ENCODE data around the gene MARK4.
"Not testable (repeated sequence)": the region's sequence is repeated elsewhere in the genome, so short reads cannot be mapped to it uniquely, and the experiment has no call there.

The MARK4 gene

GRCh38 chr19:45322744-45323281, 71.7 kb downstream of the MARK4 start, which contains the start of gene CKM:
Gene CKM (minus strand): TSS chr19:45322875. CDS start chr19:45319713, 3,162 bp downstream.
- Histone ChIP-seq H3K27ac (no peak within 1 kb of the TSS), H3K4me3 (no peak within 1 kb of the TSS), H3K9ac (ENCODE audit: insufficient read length) (no peak within 1 kb of the TSS)

DNA sequence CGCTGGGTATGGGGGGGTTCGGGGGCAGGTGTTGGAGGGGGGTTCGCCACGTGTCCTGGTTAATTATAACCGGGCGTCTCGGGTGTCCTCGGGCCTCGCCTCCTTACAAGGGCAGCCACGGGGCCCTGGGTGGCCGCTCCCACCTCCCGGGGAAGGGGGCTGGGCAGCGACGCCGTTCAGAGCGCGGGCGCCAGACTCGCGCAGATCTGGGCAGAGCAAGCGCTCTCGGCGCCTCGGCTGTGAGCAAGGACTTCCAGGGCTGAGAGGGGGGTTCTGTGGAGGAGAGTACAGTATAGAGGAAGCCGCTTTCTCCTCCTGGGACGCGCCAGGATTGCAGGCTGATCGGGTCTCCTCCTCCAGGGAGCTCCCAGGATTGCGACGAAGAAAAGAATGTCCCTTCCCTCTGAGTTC, 72.6 kb downstream of the MARK4 start:
- no peak overlapping the region for H3K27ac ChIP-seq
- no peak overlapping the region for H3K9ac ChIP-seq (ENCODE audit: insufficient read length)
- DNase-seq (ENCODE audit: low read depth, low spot score): no peak
- no peak overlapping the region for H3K4me3 ChIP-seq
- H3K9me3 ChIP-seq (ENCODE audit: low read depth, low read length): no peaks in the 10 kb centered on the region
- H3K36me3 ChIP-seq (ENCODE audit: insufficient read depth, low read length): no peaks in the 10 kb centered on the region
- no peak for TF ChIP-seq FOXP2 (optimal IDR thresholded peaks at IDR 0.05; ENCODE audit: control extremely low read depth, extremely low read length, insufficient read depth)
- TF ChIP-seq EZH2 (IDR thresholded peaks at IDR 0.05): no peak
- TF ChIP-seq POLR2AphosphoS5 (IDR thresholded peaks at IDR 0.05; ENCODE audit: borderline replicate concordance, low read depth, low read length): no peak

More at GRCh38 chr19:45322744-45323281, 71.7 kb downstream of the MARK4 start, which contains the start of gene CKM:
- no peaks in the 10 kb centered on the region for H3K36me3 ChIP-seq (ENCODE audit: insufficient read depth, low read length)
- H3K9me3 ChIP-seq (ENCODE audit: low read depth, low read length): no peaks in the 10 kb centered on the region
- no peak for DNase-seq (ENCODE audit: low read depth, low spot score)
- TF ChIP-seq FOXP2 (optimal IDR thresholded peaks at IDR 0.05; ENCODE audit: control extremely low read depth, extremely low read length, insufficient read depth): no peak
- no peak for TF ChIP-seq POLR2AphosphoS5 (IDR thresholded peaks at IDR 0.05; ENCODE audit: borderline replicate concordance, low read depth, low read length)
- no peak for TF ChIP-seq EZH2 (IDR thresholded peaks at IDR 0.05)

- no peaks in the 10 kb centered on the region for H3K36me3 ChIP-seq (ENCODE audit: insufficient read depth, low read length)
- no peak overlapping the region for H3K27ac ChIP-seq
- no peak overlapping the region for H3K9ac ChIP-seq (ENCODE audit: insufficient read length)
- no peak for TF ChIP-seq FOXP2 (optimal IDR thresholded peaks at IDR 0.05; ENCODE audit: control extremely low read depth, extremely low read length, insufficient read depth)
- H3K9me3 ChIP-seq (ENCODE audit: low read depth, low read length): no peaks in the 10 kb centered on the region
- no peak for DNase-seq (ENCODE audit: low read depth, low spot score)
- H3K4me3 ChIP-seq: no peak overlapping the region
Measured at GRCh38 chr19:45324349-45324907, 73.4 kb downstream of the MARK4 start.

DNA sequence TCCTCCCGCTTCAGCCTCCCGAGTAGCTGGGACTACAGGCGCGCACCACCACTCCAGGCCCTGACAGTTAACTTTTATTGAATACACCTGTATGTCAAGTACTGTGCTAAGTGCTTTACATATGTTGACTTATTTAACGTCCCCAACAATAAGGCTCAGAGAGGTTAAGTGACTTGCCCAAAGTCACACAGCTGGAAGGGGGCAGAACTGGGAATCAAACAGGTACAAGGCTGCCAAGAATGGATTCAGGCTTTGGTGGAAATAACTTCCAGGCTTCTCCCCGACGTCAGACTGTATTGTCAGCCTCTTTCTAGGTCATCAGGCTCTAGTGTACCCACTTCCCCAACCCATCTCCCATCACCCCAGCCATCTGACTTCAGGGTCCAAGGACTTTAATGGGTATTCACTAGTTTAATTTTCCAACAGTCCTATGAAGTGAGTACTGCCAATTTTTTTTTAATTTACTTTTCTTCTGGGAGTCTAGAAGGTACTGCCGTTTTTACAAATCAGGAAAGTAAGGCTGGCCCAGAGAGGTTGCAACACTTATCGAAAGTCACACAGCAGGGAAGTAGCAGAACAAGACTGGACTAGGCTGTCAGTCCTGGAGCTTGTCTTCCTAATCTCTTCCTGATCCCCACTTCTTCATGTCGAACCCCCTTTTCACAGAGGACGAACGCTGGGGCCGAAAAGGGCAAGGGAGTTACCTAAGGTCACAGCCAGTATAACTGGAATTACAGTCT, 76.5 kb downstream of the MARK4 start:
- H3K36me3 ChIP-seq (ENCODE audit: insufficient read depth, low read length): no peaks in the 10 kb centered on the region
- no peak for TF ChIP-seq FOXP2 (optimal IDR thresholded peaks at IDR 0.05; ENCODE audit: control extremely low read depth, extremely low read length, insufficient read depth)
- no peak for TF ChIP-seq POLR2AphosphoS5 (IDR thresholded peaks at IDR 0.05; ENCODE audit: borderline replicate concordance, low read depth, low read length)
- TF ChIP-seq EZH2 (IDR thresholded peaks at IDR 0.05): no peak
- H3K4me3 ChIP-seq: no peak overlapping the region
- no peak overlapping the region for H3K27ac ChIP-seq
- no peaks in the 10 kb centered on the region for H3K9me3 ChIP-seq (ENCODE audit: low read depth, low read length)
- no peak overlapping the region for H3K9ac ChIP-seq (ENCODE audit: insufficient read length)
- DNase-seq (ENCODE audit: low read depth, low spot score): no peak

GRCh38 chr19:45331411-45331810, 80.3 kb downstream of the MARK4 start:
- H3K4me3 ChIP-seq: no peak overlapping the region
- no peaks in the 10 kb centered on the region for H3K9me3 ChIP-seq (ENCODE audit: low read depth, low read length)
- no peak overlapping the region for H3K9ac ChIP-seq (ENCODE audit: insufficient read length)
- H3K27ac ChIP-seq: no peak overlapping the region
- no peak for DNase-seq (ENCODE audit: low read depth, low spot score)
- TF ChIP-seq EZH2 (IDR thresholded peaks at IDR 0.05) (no peak), FOXP2 (optimal IDR thresholded peaks at IDR 0.05; ENCODE audit: control extremely low read depth, extremely low read length, insufficient read depth) (no peak), POLR2AphosphoS5 (IDR thresholded peaks at IDR 0.05; ENCODE audit: borderline replicate concordance, low read depth, low read length) (no peak)
- no peaks in the 10 kb centered on the region for H3K36me3 ChIP-seq (ENCODE audit: insufficient read depth, low read length)

GRCh38 chr19:45333609-45334303, 82.7 kb downstream of the MARK4 start:
- Histone ChIP-seq H3K9me3 (ENCODE audit: low read depth, low read length) (no peaks in the 10 kb centered on the region), H3K36me3 (ENCODE audit: insufficient read depth, low read length) (no peaks in the 10 kb centered on the region), H3K27ac (no peak overlapping the region), H3K9ac (ENCODE audit: insufficient read length) (no peak overlapping the region), H3K4me3 (no peak overlapping the region)
- TF ChIP-seq FOXP2 (optimal IDR thresholded peaks at IDR 0.05; ENCODE audit: control extremely low read depth, extremely low read length, insufficient read depth) (no peak), POLR2AphosphoS5 (IDR thresholded peaks at IDR 0.05; ENCODE audit: borderline replicate concordance, low read depth, low read length) (no peak), EZH2 (IDR thresholded peaks at IDR 0.05) (no peak)
- no peak for DNase-seq (ENCODE audit: low read depth, low spot score)

- H3K4me3 ChIP-seq: not testable (repeated sequence)
Measured at GRCh38 chr19:45334881-45335280, 83.8 kb downstream of the MARK4 start.

DNA sequence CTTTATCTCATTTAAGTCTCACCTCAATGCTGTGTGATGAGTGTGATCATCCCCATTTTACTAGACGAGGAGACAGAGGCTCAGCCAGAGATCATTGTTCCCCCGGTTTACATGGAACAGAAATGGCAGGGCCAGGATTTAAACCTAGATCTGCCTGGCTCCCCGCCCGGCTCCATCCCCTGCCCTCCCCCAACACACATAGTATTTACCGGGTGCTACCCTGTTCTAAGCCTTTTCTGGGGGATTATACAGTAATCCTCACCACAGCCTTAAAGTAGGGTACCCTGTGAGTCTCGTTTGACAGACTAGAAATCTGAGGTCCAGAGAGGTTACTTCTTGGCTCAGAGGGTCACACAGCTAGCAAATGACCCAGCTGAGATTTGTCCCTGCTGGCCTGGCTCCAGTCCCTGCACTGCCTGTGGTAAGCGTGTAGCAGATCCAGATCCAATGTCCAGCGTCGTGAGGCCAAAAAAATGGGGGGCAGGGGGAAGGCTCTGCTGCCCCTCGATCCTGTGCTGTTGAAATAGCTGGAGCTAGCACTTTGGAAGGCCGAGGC, 85.7 kb downstream of the MARK4 start:
- Histone ChIP-seq H3K36me3 (ENCODE audit: insufficient read depth, low read length) (no peaks in the 10 kb centered on the region), H3K9me3 (ENCODE audit: low read depth, low read length) (no peaks in the 10 kb centered on the region), H3K27ac (no peak overlapping the region), H3K4me3 (no peak overlapping the region), H3K9ac (ENCODE audit: insufficient read length) (no peak overlapping the region)
- no peak for TF ChIP-seq EZH2 (IDR thresholded peaks at IDR 0.05)
- no peak for DNase-seq (ENCODE audit: low read depth, low spot score)

More at GRCh38 chr19:45334881-45335280, 83.8 kb downstream of the MARK4 start:
- not testable (repeated sequence) for H3K9me3 ChIP-seq (ENCODE audit: low read depth, low read length); H3K27ac ChIP-seq; H3K9ac ChIP-seq (ENCODE audit: insufficient read length); DNase-seq (ENCODE audit: low read depth, low spot score); H3K36me3 ChIP-seq (ENCODE audit: insufficient read depth, low read length)
